AG08395 (cell line): ENCODE measurements around the gene FAM217B.
"Not testable (repeated sequence)": the region's sequence is repeated elsewhere in the genome, so short reads cannot be mapped to it uniquely, and the experiment has no call there.

ENCODE experiments used
- DNase-seq: peaks from one replicate; pipeline ENCODE4 v3.0.0; 2012; ENCODE audit warnings: mixed read lengths, low spot score

FAM217B gene

GRCh38 chr20:59939052-59939878 lies 924 bp upstream of the FAM217B start:
- no peak for DNase-seq

DNA sequence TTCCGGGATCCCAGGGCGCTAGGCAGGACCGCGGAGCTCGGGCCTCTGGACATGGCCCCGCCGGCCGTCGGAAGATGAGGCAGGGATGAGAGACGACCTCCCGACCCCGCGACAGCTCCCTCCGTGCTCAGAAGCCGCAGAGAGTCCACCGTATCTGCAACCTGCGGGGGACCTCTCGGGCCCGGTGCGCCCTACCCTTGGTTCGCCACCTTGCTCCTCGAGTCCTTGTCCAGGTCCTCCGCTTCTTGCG lies 385 bp upstream of the FAM217B start:
- no peak for DNase-seq

- no peak for DNase-seq
Observed at GRCh38 chr20:59940956-59941294, 736 bp downstream of the FAM217B start.

GRCh38 chr20:59942245-59942644 lies 2.1 kb downstream of the FAM217B start:
- no peak for DNase-seq

DNA sequence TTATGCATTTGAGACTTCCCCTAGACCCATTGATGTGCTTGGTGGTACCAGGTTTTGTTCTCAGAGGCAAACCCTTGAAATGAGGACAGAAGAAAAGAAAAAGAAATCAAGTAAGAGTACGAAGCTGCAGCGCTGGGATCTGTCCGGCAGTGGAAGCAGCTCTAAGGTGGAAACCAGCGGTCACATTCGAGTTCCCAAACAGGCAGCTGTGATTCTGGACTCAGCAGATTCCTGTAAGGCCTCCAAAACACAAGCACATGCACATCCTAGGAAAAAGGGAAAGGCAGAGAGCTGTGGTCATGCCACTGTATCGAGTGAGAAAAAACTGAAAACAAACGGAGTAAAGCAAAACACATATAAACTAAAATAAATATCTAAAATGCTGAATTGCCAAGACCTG lies 4.5 kb downstream of the FAM217B start:
- DNase-seq, result no peak

- DNase-seq, result no peak
Observed at GRCh38 chr20:59945175-59945574, 5.0 kb downstream of the FAM217B start.

DNA sequence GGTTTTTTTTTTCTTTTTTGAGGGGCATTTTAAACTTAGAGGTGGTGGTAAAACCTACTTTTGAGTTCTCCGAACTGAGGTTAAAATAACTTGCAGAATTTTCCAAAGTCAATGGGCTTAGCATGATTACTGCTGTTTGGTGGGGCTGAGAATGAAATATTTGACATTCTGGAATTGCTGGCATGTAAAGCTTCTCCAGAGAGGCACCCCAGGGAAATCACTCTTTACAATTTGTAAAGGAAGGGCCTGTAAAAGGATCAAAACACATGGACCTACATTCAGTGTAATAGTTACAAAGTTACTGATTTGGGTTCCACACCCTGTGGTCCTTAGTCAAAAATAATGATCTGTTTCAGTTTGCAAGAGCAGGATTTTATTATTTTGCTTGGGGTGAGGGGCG lies 5.5 kb downstream of the FAM217B start:
- no peak for DNase-seq

- DNase-seq, result no peak
Observed at GRCh38 chr20:59947376-59947775, 7.2 kb downstream of the FAM217B start.

- DNase-seq, result no peak
Observed at GRCh38 chr20:59948212-59948611, 8.0 kb downstream of the FAM217B start.

GRCh38 chr20:59948828-59949720 lies 8.9 kb downstream of the FAM217B start:
- DNase-seq, result peak; percentile 26

GRCh38 chr20:59949911-59950310 lies 9.7 kb downstream of the FAM217B start:
- no peak for DNase-seq

GRCh38 chr20:59954718-59955117 lies 14.5 kb downstream of the FAM217B start:
- DNase-seq, result no peak

DNA sequence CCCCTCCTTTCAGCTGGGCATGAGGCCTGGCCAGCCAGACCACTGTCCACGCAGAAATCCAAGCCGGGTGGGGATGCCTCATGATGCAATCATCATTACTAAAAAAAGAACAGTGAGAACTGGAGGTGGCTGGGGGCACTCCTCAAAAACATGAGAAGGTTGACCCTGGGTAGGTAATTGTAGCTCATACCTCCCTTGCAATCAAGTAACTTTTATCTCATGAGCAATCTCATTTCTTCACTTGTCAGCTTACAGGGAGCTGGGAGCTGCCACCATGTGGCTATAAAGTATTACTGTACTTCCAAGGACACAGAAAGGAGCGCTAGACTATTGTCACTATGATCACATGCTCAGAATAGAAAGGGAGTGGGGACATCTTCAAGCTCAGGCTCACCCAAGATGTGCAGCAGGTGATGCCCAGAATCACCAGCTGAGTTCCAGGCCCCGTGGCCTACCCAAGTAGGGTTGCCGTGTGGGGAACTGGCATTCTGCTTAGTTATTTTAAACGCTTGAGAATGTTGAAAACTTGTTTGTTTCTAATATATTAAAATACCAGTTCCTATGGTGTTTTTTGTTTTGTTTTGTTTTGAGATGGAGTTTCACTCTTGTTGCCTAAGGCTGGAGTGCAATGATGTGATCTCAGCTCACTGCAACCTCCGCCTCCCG lies 15.1 kb downstream of the FAM217B start:
- DNase-seq, result peak; percentile 48

- not testable (repeated sequence) for DNase-seq
Observed at GRCh38 chr20:59957568-59957967, 17.4 kb downstream of the FAM217B start.

DNA sequence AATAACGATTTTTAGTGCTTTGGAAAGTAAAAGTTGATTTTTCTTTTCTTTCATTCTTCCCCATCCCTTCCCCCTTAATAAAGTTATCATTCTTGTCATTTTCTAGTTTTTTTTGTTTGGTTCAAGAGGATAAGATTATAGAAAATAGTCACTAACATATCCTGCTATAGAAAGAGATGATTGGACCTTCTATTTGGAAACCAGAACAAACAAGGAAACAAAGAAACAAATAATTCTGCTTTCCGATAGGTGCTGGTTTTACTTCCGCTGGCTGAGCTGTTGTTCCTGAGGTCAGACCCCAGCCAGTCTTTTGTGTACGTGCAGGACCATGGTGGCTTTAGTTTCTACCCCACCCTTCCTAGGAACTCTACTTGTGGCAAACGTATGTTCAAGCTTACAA lies 17.9 kb downstream of the FAM217B start, which contains the start of gene CDH26:
Gene CDH26 (plus strand): TSS at position 301 of the 400 bp plus-strand sequence. CDS start 304 bp downstream, outside the sequence.
- no peak for DNase-seq

DNA sequence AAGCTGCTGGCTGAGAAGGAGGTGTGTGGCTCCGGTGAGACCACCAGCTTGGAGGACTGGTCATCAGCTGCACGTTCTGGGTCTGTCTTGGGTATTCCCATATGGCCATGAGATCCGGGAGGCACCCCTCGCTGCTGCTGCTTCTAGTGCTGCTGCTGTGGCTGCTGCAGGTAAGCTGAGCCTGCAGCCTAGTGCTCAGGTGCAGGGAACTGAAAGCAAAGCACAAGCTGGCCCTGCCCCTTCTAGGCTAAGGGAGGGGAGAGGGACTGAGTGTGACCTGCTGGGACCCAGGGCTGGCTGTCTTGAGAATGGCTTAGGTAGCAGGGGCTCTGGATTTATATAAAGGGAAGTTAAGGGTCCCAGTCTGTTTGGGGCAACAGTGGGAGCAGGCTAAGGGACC lies 18.4 kb downstream of the FAM217B start:
- no peak for DNase-seq

- no peak for DNase-seq
Observed at GRCh38 chr20:59961423-59961822, 21.2 kb downstream of the FAM217B start.

DNA sequence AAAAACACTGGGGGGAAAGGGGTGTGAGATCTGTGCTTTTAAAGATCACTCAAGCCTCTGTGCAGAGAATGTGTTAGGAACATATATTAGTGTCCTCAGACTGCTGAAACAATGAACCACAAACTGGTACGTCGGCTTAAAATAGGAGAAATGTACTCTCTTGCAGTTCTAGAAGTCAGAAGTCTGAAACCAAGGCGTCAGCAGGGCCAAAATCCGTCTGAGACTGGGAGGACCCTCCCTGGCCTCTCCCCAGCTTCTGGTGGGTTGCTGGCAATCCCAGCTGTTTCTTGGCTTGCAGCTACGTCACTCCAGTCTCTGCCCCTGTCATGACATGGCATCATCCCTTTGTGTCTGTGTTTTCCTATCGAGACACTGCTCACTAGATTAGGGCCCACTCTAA lies 22.0 kb downstream of the FAM217B start:
- DNase-seq, result no peak

- DNase-seq, result no peak
Observed at GRCh38 chr20:59966428-59966827, 26.2 kb downstream of the FAM217B start.

DNA sequence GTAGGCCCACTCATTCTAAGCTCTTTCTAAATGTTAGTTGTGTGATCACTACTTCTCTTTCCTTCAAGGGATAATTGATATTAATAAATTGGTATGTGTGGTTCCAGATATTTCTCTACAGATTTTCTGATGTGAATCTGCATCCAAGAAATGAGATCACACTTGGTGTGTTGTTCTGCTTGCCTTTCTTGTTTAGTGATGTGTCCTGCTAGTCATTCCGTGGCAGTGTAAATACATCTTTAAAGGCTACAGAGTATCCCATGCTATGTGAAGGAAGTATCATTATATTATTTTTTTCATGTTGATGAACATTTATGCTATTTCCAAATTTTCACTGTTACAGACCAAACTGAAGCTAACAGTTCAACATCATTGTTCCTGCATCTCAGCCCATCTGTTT lies 31.2 kb downstream of the FAM217B start:
- no peak for DNase-seq

GRCh38 chr20:59972037-59972801 lies 32.0 kb downstream of the FAM217B start:
- DNase-seq, result no peak

DNA sequence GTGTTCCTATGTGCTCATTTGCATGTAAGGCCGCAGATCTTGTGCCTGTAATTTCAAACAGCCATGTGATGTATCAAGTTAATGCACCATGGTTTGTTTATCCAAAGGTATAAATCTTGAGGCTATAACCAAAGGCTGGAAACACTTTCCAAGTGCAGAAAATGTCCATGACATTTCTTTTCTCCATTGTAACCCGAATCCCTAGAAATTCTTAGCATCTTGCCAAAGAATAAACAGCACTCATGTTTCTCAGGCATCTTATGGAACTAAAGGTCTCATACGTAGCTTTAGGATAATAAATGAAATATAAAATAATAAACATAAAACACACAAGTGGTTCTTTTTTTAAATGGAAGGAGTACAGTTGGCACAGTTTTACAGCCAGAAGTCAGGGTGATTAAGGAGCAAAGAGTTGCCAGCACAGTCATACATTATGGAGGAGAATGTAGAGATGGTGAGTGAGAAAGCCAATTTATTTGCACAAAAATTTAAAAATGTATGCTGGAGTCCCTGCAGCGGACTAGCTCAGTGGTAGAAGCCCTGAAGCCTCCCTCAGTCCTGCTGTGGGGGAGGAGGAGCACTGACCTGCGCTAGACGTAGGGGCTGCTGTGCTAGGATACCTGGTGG lies 36.1 kb downstream of the FAM217B start:
- no peak for DNase-seq
